ENCODE results near the gene OTC.

GRCh38 chrX:38407126-38407525 is 54.7 kb downstream of the OTC start:
- no peak for TF ChIP-seq CTCF (optimal IDR thresholded peaks at IDR 0.05 in 1 of 3, IDR thresholded peaks at IDR 0.05 in 1 of 3, conservative IDR thresholded peaks at IDR 0.05 in 1 of 3; ENCODE audit: extremely low read depth in 1 of 3, insufficient read depth in 2 of 3, low read length in 3 of 3)
- TF ChIP-seq EZH2 (IDR thresholded peaks at IDR 0.05; ENCODE audit: low read length) = no peak
